C4-2B (cell line): Measurements from ENCODE around the gene LHCGR.

ENCODE experiments used
- CTCF ChIP-seq: fragments of 450-650 bp; conservative IDR thresholded peaks from 2 replicates; pipeline ENCODE4 v1.5.1; 2017; ENCODE audit warnings: mild to moderate bottlenecking
- ZFX ChIP-seq: fragments of 450-650 bp; IDR thresholded peaks from 2 replicates; pipeline ENCODE4 v1.6.1; 2017

DNA sequence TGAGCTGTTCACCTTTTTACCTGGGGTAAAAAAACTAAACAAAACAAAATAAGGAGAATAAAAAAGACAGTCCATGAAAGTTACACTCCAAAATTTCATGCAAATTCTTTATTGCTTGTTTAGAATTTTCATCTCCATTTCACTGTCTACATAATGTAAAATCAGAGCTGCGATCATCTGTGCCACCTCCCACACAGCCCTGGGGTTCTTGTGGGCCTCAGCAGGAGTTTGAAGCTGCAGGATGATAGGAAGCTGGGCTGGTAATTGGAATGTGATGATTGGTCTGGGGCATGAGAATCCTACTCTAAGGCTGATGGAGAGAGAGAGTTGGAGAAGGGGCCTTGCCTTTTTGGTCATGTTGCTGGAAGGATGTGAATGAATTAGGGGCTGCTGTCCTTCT is 4.2 kb upstream of the LHCGR start:
- TF ChIP-seq CTCF (no peak), ZFX (no peak)
